HepG2 (cell line): Measurements from ENCODE around the gene POLD3. TPM values are rescaled to one million over a fixed set of nuclear protein-coding genes. Genes with fewer than 3 reads are reported as not detected.

Source experiments
- ATF1 ChIP-seq: IDR thresholded peaks from 2 replicates; pipeline ENCODE4 v1.6.1; 2016; ENCODE audit warnings: mild to moderate bottlenecking, control low read depth
- BCL6 ChIP-seq: IDR thresholded peaks from 2 replicates; pipeline ENCODE4 v1.6.1; 2016; ENCODE audit warnings: missing genetic modification reagents, missing compliant biosample characterization
- CAMTA2 ChIP-seq: sonication (generic); formaldehyde crosslinking; IDR thresholded peaks from 2 replicates; pipeline ENCODE4 v1.4.0; 2020; ENCODE audit warnings: mild to moderate bottlenecking, missing genetic modification reagents, borderline replicate concordance
- CCAR2 ChIP-seq: fragments of 200-400 bp; formaldehyde crosslinking; optimal IDR thresholded peaks from 2 replicates; pipeline ENCODE3; 2018; ENCODE audit warnings: low read depth, mild to moderate bottlenecking, low read length, moderate library complexity
- EHMT2 ChIP-seq: fragments of 200-600 bp; sonication (generic); IDR thresholded peaks from 2 replicates; pipeline ENCODE4 v1.7.0; 2017; ENCODE audit warnings: antibody characterized with exemption, low read depth, low read length, borderline replicate concordance
- FOSL2 ChIP-seq: sonication (generic); formaldehyde crosslinking; IDR thresholded peaks from 2 replicates; pipeline ENCODE4 v1.4.0; 2020; ENCODE audit warnings: missing genetic modification reagents
- FOXC1 ChIP-seq: sonication (generic); formaldehyde crosslinking; IDR thresholded peaks from 2 replicates; pipeline ENCODE4 v1.8.0; 2022; ENCODE audit warnings: mild to moderate bottlenecking, missing genetic modification reagents, borderline replicate concordance
- FOXM1 ChIP-seq: sonication (generic); formaldehyde crosslinking; IDR thresholded peaks from 2 replicates; pipeline ENCODE4 v1.5.0; 2020; ENCODE audit warnings: missing genetic modification reagents
- GTF3A ChIP-seq: sonication (generic); formaldehyde crosslinking; conservative IDR thresholded peaks from 2 replicates; pipeline ENCODE4 v1.4.0; 2020; ENCODE audit warnings: mild to moderate bottlenecking, missing genetic modification reagents
- HMGA1 ChIP-seq: sonication (generic); formaldehyde crosslinking; conservative IDR thresholded peaks from 2 replicates; pipeline ENCODE4 v1.4.0; 2020; ENCODE audit warnings: missing genetic modification reagents
- KDM4B ChIP-seq: sonication (generic); formaldehyde crosslinking; IDR thresholded peaks from 2 replicates; pipeline ENCODE4 v1.4.0; 2020; ENCODE audit warnings: missing genetic modification reagents
- MAFG ChIP-seq: sonication (generic); formaldehyde crosslinking; IDR thresholded peaks from 2 replicates; pipeline ENCODE4 v1.5.1; 2020; ENCODE audit warnings: mild to moderate bottlenecking, missing genetic modification reagents
- MEIS1 ChIP-seq: sonication (generic); formaldehyde crosslinking; IDR thresholded peaks from 2 replicates; pipeline ENCODE4 v1.9.0; 2021; ENCODE audit warnings: mild to moderate bottlenecking, missing genetic modification reagents, moderate library complexity, borderline replicate concordance
- NR2F1 ChIP-seq, 2 experiments: fragments of 450-650 bp in 1 of 2; formaldehyde crosslinking in 1 of 2; IDR thresholded peaks; 2 replicates each; pipeline versions ENCODE4 v1.5.0 to v1.6.1; 2016 to 2020; ENCODE audit warnings: mild to moderate bottlenecking in 1 of 2, missing compliant biosample characterization in 1 of 2, missing genetic modification reagents in 1 of 2, moderate library complexity in 1 of 2
- PCBP1 ChIP-seq: fragments of 200-400 bp; formaldehyde crosslinking; IDR thresholded peaks from 2 replicates; pipeline ENCODE4 v1.6.1; 2017; ENCODE audit warnings: mild to moderate bottlenecking, low read depth, low read length, borderline replicate concordance
- PRPF4 ChIP-seq: fragments of 200-400 bp; formaldehyde crosslinking; IDR thresholded peaks from 2 replicates; pipeline ENCODE4 v1.6.1; 2016; ENCODE audit warnings: low read length, low read depth; ENCODE audit not compliant: poor library complexity, severe bottlenecking
- SAP130 ChIP-seq: IDR thresholded peaks from 2 replicates; pipeline ENCODE4 v1.6.1; 2016; ENCODE audit warnings: low read depth
- SP2 ChIP-seq: sonication (generic); formaldehyde crosslinking; IDR thresholded peaks from 2 replicates; pipeline ENCODE4 v1.5.1; 2020; ENCODE audit warnings: mild to moderate bottlenecking, missing genetic modification reagents
- SPEN ChIP-seq: sonication (generic); formaldehyde crosslinking; IDR thresholded peaks from 2 replicates; pipeline ENCODE4 v1.5.1; 2020; ENCODE audit warnings: low read depth, mild to moderate bottlenecking, missing genetic modification reagents
- XBP1 ChIP-seq: sonication (generic); formaldehyde crosslinking; IDR thresholded peaks from 2 replicates; pipeline ENCODE4 v1.5.0; 2020; ENCODE audit warnings: missing genetic modification reagents
- YY1 ChIP-seq: IDR thresholded peaks from 2 replicates; pipeline ENCODE4 v1.6.1; 2011; ENCODE audit warnings: low read length, low read depth, moderate library complexity, mild to moderate bottlenecking; ENCODE audit not compliant: insufficient read depth, insufficient replicate concordance
- ZNF235 ChIP-seq: sonication (generic); formaldehyde crosslinking; IDR thresholded peaks from 2 replicates; pipeline ENCODE4 v1.8.1; 2023; ENCODE audit warnings: mild to moderate bottlenecking, missing genetic modification reagents, borderline replicate concordance
- ZNF460 ChIP-seq: sonication (generic); formaldehyde crosslinking; IDR thresholded peaks from 2 replicates; pipeline ENCODE4 v1.5.1; 2020; ENCODE audit warnings: missing genetic modification reagents, mild to moderate bottlenecking, borderline replicate concordance
- ZNF530 ChIP-seq: sonication (generic); formaldehyde crosslinking; IDR thresholded peaks from 2 replicates; pipeline ENCODE4 v1.5.0; 2020; ENCODE audit warnings: low read depth, mild to moderate bottlenecking, missing genetic modification reagents
- ZNF7 ChIP-seq: IDR thresholded peaks from 2 replicates; pipeline ENCODE4 v1.6.1; 2016; ENCODE audit warnings: missing biosample characterization, missing genetic modification reagents
- polyA plus RNA-seq, 8 experiments: library from polyadenylated mRNA; depleted of rRNA in 3 of 8; stranded (reverse) in 7 of 8; unstranded in 1 of 8; fragments of >200 nt; fragmentation: Illumina TruSeq in 4 of 8; extraction: Trizol in 4 of 8; gene quantifications; 2 replicates each; pipeline versions ENCODE4 v1.2.1 to v1.2.3, GENCODE V29; 2011 to 2016; ENCODE audit warnings: low read depth in 4 of 8, missing spikeins in 1 of 8, mixed read lengths in 1 of 8; ENCODE audit not compliant: insufficient read depth in 1 of 8
- total RNA-seq, 5 experiments: library from RNA; depleted of rRNA; stranded (reverse); fragments of >200 nt; fragmentation: Illumina TruSeq; extraction: Trizol; gene quantifications; 2 replicates each; pipeline ENCODE4 v1.2.3, GENCODE V29; 2016; ENCODE audit warnings: low read depth in 1 of 5
- TF ChIP-seq, protein P1 (sequence below): sonication (generic); formaldehyde crosslinking; IDR thresholded peaks from 2 replicates; pipeline ENCODE4 v1.8.1; 2022; ENCODE audit warnings: low read depth, mild to moderate bottlenecking, missing genetic modification reagents
- TF ChIP-seq, protein P2 (sequence below): sonication (generic); formaldehyde crosslinking; IDR thresholded peaks from 2 replicates; pipeline ENCODE4 v1.5.1; 2020; ENCODE audit warnings: missing genetic modification reagents, mild to moderate bottlenecking, borderline replicate concordance

Gene POLD3
- total and polyA plus RNA-seq, 2 of the 13 experiments (the other 11 are each of a cell fraction or from before 2014, with no cell fraction given): 6.3 to 18.9 TPM

DNA sequence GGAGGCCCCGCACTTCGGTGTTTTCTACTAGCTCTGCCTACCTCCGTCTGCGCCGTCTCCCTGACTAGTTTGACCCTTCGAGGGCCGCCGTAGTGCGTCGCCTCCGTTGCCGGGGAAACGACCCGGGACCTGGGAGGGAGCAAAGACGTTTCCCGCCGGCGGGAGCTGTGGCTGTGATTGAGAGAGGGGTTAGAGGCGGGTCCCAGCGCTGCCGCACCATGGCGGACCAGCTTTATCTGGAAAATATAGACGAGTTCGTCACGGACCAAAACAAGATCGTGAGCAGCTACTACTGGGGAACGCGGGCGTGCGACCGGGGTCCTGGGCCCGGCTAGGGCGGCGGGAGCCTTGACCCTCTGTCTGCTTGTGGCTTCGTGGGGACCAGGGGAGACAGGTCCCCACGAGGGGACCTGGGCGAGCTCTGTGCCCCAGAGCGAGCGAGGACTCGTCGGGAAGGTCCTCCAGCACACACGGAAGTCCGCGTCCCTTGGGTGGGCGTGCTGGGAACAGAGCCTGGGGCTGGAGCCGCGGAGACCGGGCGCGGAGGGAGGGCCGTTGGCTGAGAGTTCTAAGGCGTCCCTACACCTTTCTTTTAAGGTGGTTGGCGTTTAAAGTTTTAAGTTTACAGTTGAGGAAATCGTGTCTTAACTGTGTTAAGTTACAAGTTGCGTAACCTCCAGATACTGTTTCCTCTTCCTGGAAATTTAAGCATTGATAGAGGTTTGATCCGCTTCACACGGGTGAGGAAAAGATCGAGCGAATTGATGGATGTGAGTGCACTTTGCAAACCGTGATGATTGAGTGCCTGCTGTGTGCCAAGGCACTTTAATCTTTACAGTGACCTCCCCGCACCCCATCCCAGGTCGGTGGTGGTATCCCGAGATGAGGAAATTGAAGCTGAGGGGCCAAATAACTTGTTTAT lies at the start of gene POLD3 (continued):
- peak; percentile 79; the same call in 1 of the 2 replicates for TF ChIP-seq CAMTA2 (CRISPR knock-in tag)
- TF ChIP-seq KDM4B (CRISPR knock-in tag): no peak
- TF ChIP-seq ZNF235 (CRISPR knock-in tag): 0 out of 2 replicates have a peak, but pooled peaks have one; percentile 42
- peak; percentile 100 for TF ChIP-seq SAP130 (CRISPR knock-in tag)
- TF ChIP-seq GTF3A (CRISPR knock-in tag): no peak
- TF ChIP-seq ZNF7: no peak
- TF ChIP-seq YY1: peak; percentile 80
- TF ChIP-seq ZNF460 (CRISPR knock-in tag): no peak; the same call in 1 of the 2 replicates
- peak; percentile 35; the same call in 1 of the 2 replicates for TF ChIP-seq FOSL2 (CRISPR knock-in tag)
- TF ChIP-seq, protein P1, sequence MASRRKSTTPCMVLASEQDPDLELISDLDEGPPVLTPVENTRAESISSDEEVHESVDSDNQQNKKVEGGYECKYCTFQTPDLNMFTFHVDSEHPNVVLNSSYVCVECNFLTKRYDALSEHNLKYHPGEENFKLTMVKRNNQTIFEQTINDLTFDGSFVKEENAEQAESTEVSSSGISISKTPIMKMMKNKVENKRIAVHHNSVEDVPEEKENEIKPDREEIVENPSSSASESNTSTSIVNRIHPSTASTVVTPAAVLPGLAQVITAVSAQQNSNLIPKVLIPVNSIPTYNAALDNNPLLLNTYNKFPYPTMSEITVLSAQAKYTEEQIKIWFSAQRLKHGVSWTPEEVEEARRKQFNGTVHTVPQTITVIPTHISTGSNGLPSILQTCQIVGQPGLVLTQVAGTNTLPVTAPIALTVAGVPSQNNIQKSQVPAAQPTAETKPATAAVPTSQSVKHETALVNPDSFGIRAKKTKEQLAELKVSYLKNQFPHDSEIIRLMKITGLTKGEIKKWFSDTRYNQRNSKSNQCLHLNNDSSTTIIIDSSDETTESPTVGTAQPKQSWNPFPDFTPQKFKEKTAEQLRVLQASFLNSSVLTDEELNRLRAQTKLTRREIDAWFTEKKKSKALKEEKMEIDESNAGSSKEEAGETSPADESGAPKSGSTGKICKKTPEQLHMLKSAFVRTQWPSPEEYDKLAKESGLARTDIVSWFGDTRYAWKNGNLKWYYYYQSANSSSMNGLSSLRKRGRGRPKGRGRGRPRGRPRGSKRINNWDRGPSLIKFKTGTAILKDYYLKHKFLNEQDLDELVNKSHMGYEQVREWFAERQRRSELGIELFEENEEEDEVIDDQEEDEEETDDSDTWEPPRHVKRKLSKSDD: no peak
- TF ChIP-seq ZNF530 (CRISPR knock-in tag): no peak
- TF ChIP-seq NR2F1 (CRISPR knock-in tag; IDR thresholded peaks at IDR 0.05): peak; percentile 46 to 54; a peak in 3 of 4 replicates
- no peak for TF ChIP-seq FOXC1 (CRISPR knock-in tag)
- no peak for TF ChIP-seq PCBP1
- TF ChIP-seq MAFG (CRISPR knock-in tag): no peak
- TF ChIP-seq ATF1 (CRISPR knock-in tag): peak; percentile 27; the same call in 1 of the 2 replicates
- no peak for TF ChIP-seq HMGA1 (CRISPR knock-in tag)
- no peak for TF ChIP-seq SP2 (CRISPR knock-in tag)
- TF ChIP-seq MEIS1: no peak
- no peak for TF ChIP-seq XBP1 (CRISPR knock-in tag)
- TF ChIP-seq SPEN (CRISPR knock-in tag): peak; percentile 80; the same call in 1 of the 2 replicates
- TF ChIP-seq FOXM1 (CRISPR knock-in tag): no peak
- TF ChIP-seq PRPF4: no peak
- peak; percentile 65 for TF ChIP-seq BCL6 (CRISPR knock-in tag)
- no peak for TF ChIP-seq EHMT2
- peak; percentile 54 for TF ChIP-seq CCAR2
- TF ChIP-seq, protein P2, sequence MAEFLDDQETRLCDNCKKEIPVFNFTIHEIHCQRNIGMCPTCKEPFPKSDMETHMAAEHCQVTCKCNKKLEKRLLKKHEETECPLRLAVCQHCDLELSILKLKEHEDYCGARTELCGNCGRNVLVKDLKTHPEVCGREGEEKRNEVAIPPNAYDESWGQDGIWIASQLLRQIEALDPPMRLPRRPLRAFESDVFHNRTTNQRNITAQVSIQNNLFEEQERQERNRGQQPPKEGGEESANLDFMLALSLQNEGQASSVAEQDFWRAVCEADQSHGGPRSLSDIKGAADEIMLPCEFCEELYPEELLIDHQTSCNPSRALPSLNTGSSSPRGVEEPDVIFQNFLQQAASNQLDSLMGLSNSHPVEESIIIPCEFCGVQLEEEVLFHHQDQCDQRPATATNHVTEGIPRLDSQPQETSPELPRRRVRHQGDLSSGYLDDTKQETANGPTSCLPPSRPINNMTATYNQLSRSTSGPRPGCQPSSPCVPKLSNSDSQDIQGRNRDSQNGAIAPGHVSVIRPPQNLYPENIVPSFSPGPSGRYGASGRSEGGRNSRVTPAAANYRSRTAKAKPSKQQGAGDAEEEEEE (CRISPR knock-in tag): no peak
